HG02981 (cell line): ENCODE results near the gene PINLYP.
"Not testable (repeated sequence)": the region's sequence is repeated elsewhere in the genome, so short reads cannot be mapped to it uniquely, and the experiment has no call there.

Experiments
- ATAC-seq: cut with Tn5 transposase; IDR thresholded peaks from one replicate; pipeline ENCODE4 v1.9.1; 2021; ENCODE audit warnings: mild to moderate bottlenecking, moderate library complexity; ENCODE audit not compliant: unreplicated experiment

Gene PINLYP

DNA sequence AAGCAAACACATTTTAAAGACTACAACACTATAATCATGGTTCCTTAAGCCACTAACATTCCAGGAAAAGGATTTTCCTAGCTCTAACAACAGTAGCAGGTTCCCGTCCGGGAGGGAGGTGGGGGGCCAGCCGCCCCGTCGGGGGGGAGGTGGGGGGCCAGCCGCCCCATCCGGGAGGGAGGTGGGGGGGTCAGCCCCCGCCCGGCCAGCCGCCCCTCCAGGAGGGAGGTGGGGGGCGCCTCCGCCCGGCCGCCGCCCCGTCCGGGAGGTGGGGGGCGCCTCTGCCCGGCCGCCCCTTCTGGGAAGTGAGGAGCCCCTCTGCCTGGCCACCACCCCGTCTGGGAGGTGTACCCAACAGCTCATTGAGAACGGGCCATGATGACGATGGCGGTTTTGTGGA, 27.7 kb upstream of the PINLYP start:
- ATAC-seq, result not testable (repeated sequence)

GRCh38 chr19:43548706-43549105, 26.9 kb upstream of the PINLYP start:
- ATAC-seq, result no peak

- no peak for ATAC-seq
These were observed 24.0 kb upstream of the PINLYP start for GRCh38 chr19:43551399-43552197.

- ATAC-seq, result no peak
These were observed 23.5 kb upstream of the PINLYP start for GRCh38 chr19:43552198-43552450.

DNA sequence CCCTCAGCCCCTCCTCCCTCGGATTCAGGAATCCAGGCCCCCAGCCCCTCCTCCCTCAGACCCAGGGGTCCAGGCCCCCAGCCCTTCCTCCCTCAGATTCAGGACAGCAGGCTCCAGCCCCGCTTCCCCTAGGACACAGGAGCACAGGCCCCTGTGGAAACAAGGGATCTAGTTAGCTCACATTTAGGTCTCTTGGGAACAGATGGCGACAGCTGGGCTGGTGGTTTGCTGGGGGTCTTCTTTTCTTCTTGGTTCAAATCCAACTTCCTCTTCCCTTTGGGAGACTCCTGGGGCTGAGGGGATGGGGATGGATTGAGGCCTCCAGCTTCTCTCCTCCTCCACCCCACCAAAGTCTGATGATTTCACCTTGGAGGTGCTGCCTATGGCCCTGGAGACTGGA, 23.0 kb upstream of the PINLYP start:
- no peak for ATAC-seq

- no peak for ATAC-seq
These were observed 21.9 kb upstream of the PINLYP start for GRCh38 chr19:43553656-43554055.

DNA sequence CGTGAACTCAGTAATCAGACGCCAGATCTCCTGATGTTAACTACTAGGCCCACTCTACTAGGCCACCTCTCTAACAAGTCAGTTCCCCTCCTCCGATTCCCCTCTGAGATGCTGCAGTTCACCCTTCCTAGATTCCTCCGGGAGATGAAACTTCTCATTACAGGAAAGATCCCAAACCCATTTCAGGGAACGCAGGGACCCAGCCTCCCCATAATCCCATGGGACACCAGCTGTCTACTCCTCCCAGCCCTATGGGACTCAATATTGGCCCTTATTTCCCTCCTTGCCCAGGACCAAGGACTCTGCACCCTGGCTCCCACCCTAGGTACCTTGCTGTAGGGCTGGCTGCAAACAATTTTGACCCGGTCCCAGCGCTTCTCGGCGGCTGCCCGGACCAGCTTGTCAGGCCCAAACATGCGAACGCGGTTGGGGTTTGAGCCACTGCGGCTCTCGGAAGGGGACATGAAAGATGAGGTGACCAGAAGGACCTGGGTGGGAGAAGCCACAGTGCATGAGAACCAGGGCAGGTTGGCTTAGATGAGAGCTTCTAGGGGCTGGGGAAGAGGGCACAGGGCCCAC, 21.2 kb upstream of the PINLYP start:
- ATAC-seq, result no peak

DNA sequence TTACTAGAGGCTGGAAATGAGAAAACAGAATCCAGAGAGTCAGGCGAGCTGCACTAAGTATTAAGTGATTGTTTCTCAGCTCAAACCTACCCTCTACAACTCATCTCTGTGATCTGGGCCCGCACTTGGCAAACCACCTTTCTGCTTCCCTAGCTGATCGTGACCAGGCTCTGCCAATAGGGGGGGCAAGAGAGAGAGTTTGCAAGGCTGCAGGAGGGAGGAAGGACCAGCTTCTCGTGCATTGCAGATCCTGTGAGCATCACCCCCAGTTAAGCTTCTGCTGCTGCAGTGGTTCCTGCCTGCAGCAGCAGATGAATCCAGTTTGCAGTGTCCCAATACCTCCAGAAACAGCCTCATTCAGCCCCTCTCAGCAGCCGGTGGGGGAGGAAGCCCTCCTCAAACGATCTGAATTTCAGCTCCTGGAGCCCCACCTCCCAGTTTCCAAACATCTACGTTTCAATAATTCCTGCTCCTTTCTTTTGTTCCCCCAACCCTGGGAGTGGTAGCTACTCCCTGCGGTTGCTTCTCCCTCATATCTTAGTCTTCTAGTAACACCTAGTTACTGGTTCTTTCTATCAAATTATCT, 20.3 kb upstream of the PINLYP start:
- no peak for ATAC-seq

- no peak for ATAC-seq
These were observed 14.9 kb upstream of the PINLYP start for GRCh38 chr19:43560687-43561086.

- no peak for ATAC-seq
These were observed 14.2 kb upstream of the PINLYP start for GRCh38 chr19:43561139-43561970.

GRCh38 chr19:43562226-43562697, 13.3 kb upstream of the PINLYP start:
- ATAC-seq, result no peak

GRCh38 chr19:43562698-43563241, 12.8 kb upstream of the PINLYP start:
- ATAC-seq, result peak; percentile 75

GRCh38 chr19:43563816-43564457, 11.7 kb upstream of the PINLYP start:
- no peak for ATAC-seq

DNA sequence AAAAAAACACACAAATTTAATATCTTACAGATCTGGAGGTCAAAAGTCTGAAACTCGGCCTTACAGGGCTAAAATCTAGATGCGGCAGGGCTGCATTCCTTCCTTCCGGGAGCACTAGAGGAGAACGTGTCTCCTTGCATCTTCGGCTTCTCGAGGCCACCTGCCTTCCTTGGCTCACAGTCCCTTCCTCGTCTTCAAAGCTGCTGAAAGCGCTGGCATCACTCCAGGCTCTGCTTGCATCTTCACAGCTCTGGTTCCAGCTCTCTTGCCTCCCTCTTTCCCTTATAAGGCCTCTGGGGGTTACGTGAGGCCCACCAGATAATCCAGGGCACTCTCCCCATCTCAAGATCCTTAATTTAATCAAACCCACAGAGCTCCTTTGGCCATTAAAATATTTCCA, 10.8 kb upstream of the PINLYP start:
- ATAC-seq, result no peak

- ATAC-seq, result no peak
These were observed 5.9 kb upstream of the PINLYP start for GRCh38 chr19:43569657-43570056.

GRCh38 chr19:43570174-43570791, 5.3 kb upstream of the PINLYP start:
- ATAC-seq, result no peak

DNA sequence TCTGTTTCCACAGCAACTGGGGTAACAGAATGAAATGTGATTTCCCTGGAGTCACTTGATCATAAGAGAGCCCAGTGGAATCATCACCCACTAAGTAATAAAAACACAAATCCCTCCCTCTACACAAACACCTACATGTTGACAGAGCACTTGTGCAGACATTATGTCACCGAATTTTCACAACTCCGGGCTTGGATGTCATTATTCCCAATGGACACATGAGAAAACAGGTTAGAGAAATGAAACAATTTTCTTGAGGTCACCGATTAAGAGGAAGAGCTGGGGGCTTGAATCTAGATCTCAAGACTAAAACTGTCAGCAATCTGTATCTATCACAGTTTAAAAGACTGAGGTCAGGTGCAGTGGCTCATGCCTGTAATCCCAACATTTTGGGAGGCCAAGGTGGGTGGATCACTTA, 3.4 kb upstream of the PINLYP start:
- ATAC-seq, result no peak

GRCh38 chr19:43574424-43575155, 1.0 kb upstream of the PINLYP start:
- ATAC-seq, result no peak
